GM12875 (cell line): ENCODE data around the gene PLEKHH3.
A peak's percentile ranks its signal among the peaks of the same experiment; 100 is the strongest.

Source experiments
- H3K4me3 ChIP-seq: one replicate; pipeline ENCODE4 v1.5.1; 2011; ENCODE audit warnings: low read depth, low read length, control low read depth
- CTCF ChIP-seq: IDR thresholded peaks from 2 replicates; pipeline ENCODE4 v1.5.1; 2011; ENCODE audit warnings: low read depth, mild to moderate bottlenecking, control low read depth, inconsistent platforms, low read length, moderate library complexity, borderline replicate concordance; ENCODE audit not compliant: insufficient read depth

PLEKHH3 gene

GRCh38 chr17:42675348-42675964 lies 1.3 kb downstream of the PLEKHH3 start:
- no peak for TF ChIP-seq CTCF
- peak overlapping the region; percentile 73 for H3K4me3 ChIP-seq

- no peak for TF ChIP-seq CTCF
- peak overlapping the region; percentile 73 for H3K4me3 ChIP-seq
These were observed 1.9 kb downstream of the PLEKHH3 start for GRCh38 chr17:42674755-42675347.

GRCh38 chr17:42673885-42674754 lies 2.7 kb downstream of the PLEKHH3 start:
- H3K4me3 ChIP-seq, result peak overlapping the region; percentile 73
- TF ChIP-seq CTCF, result peak; percentile 84

GRCh38 chr17:42673266-42673884 lies 3.4 kb downstream of the PLEKHH3 start:
- no peak for TF ChIP-seq CTCF
- peak overlapping the region; percentile 73 for H3K4me3 ChIP-seq

GRCh38 chr17:42672038-42672437 lies 4.8 kb downstream of the PLEKHH3 start:
- no peak for TF ChIP-seq CTCF
- H3K4me3 ChIP-seq, result no peak overlapping the region

- no peak for TF ChIP-seq CTCF
These were observed 5.8 kb downstream of the PLEKHH3 start for GRCh38 chr17:42670789-42671657.

More at GRCh38 chr17:42670789-42671657, 5.8 kb downstream of the PLEKHH3 start:
- no peak overlapping the region for H3K4me3 ChIP-seq
